Spleen (tissue), 11 donors: ENCODE results near the gene C3orf20. TPM values are rescaled to one million over a fixed set of nuclear protein-coding genes. Genes with fewer than 3 reads are reported as not detected.

Source experiments
- DNase-seq: peaks from one replicate; pipeline ENCODE4 v3.0.0-alpha.2; 2020
- H3K27ac ChIP-seq, 8 donors: fragments of 200-600 bp; sonication (generic) in 7 of 8; 1 replicate in 4 of 8; 2 replicates in 4 of 8; pipeline versions ENCODE4 v1.5.0 to v1.8.0; 2016 to 2021; ENCODE audit warnings: inconsistent platforms in 4 of 8, mild to moderate bottlenecking in 4 of 8, moderate library complexity in 1 of 8
- H3K27me3 ChIP-seq, 7 donors: fragments of 200-600 bp; sonication (generic) in 6 of 7; replicated peaks in 1 of 7; 1 replicate in 4 of 7; 2 replicates in 3 of 7; pipeline versions ENCODE4 v1.5.0 to v1.8.0; 2016 to 2021; ENCODE audit warnings: inconsistent platforms in 3 of 7, mild to moderate bottlenecking in 1 of 7
- H3K36me3 ChIP-seq, 6 donors: fragments of 200-600 bp; sonication (generic) in 5 of 6; 1 replicate in 4 of 6; 2 replicates in 2 of 6; pipeline versions ENCODE4 v1.5.0 to v1.8.0; 2016 to 2021; ENCODE audit warnings: inconsistent platforms in 2 of 6
- H3K4me1 ChIP-seq, 6 donors: fragments of 200-600 bp; sonication (generic) in 5 of 6; 1 replicate in 3 of 6; 2 replicates in 3 of 6; pipeline versions ENCODE4 v1.5.0 to v1.8.0; 2016 to 2021; ENCODE audit warnings: inconsistent platforms in 3 of 6
- H3K4me3 ChIP-seq, 8 donors: fragments of 200-600 bp; sonication (generic) in 7 of 8; 1 replicate in 4 of 8; 2 replicates in 4 of 8; pipeline versions ENCODE4 v1.5.0 to v1.8.0; 2016 to 2021; ENCODE audit warnings: inconsistent platforms in 4 of 8, mild to moderate bottlenecking in 4 of 8, moderate library complexity in 2 of 8
- H3K9me3 ChIP-seq, 8 donors: fragments of 200-600 bp; sonication (generic) in 7 of 8; 1 replicate in 4 of 8; 2 replicates in 4 of 8; pipeline versions ENCODE4 v1.5.0 to v1.8.0; 2016 to 2021; ENCODE audit warnings: inconsistent platforms in 4 of 8
- POLR2A ChIP-seq, 3 donors: fragments of 450-650 bp; IDR thresholded peaks; one replicate each; pipeline ENCODE4 v1.5.1; 2017; ENCODE audit warnings: antibody characterized with exemption in 3 of 3, mild to moderate bottlenecking in 1 of 3
- POLR2AphosphoS5 ChIP-seq, 3 donors: sonication (generic); formaldehyde crosslinking; IDR thresholded peaks; one replicate each; pipeline ENCODE4 v1.5.1; 2017; ENCODE audit warnings: antibody characterized with exemption in 3 of 3
- WGBS, 5 donors: extraction: QIAGEN DNeasy Blood & Tissue Kit in 3 of 5; methylation state at CpG; one replicate each; pipeline versions ENCODE4 v1.1.5 to v1.1.7; 2013 to 2018; 5-methylcytosine and 5-hydroxymethylcytosine counted together
- intact Hi-C: fragments of 100-400 bp; cut with DNase I; formaldehyde crosslinking; loops from one replicate; pipeline ENCODE4 v1.15.0; 2023; ENCODE audit warnings: low total_unique reads
- polyA plus RNA-seq, 3 donors: library from polyadenylated mRNA; stranded (reverse); fragments of 200-250 nt; gene quantifications; one replicate each; pipeline ENCODE4 v1.2.1, GENCODE V29; 2013
- total RNA-seq, 7 donors: library from RNA; depleted of rRNA in 3 of 7; stranded (reverse); fragments of >200 nt in 3 of 7; fragmentation: NEBNext Ultra II Directional in 4 of 7; extraction: Animal tissue kit (Norgen Biotek cat#: 25700) in 4 of 7; gene quantifications; one replicate each; pipeline versions ENCODE4 v1.1.0 to v1.2.1, GENCODE V29; 2016 to 2021
- TF ChIP-seq, protein P1 (sequence below), 11 experiments: fragments of 200-600 bp in 7 of 11; fragments of 450-650 bp in 4 of 11; sonication (generic) in 4 of 11; IDR thresholded peaks in 8 of 11; conservative IDR thresholded peaks in 3 of 11; 1 replicate in 7 of 11; 2 replicates in 4 of 11; pipeline versions ENCODE4 v1.4.0 to v1.8.0; 2016 to 2021; ENCODE audit warnings: antibody characterized with exemption in 11 of 11, inconsistent platforms in 4 of 11, mild to moderate bottlenecking in 1 of 11
- donor health status: healthy with polysubstance abuse.
- donor health status: DM: no; HTN: no; CAD: no; lungs with moderate emphysema.
- donor health status: DM: no; HTN: no; CAD: no.
- donor health status: Bipolar disorder and iron deficiency.
- donor health status: healthy.
- donor health status: DM: no; HTN: no; CAD: no.
- donor health status: DM: yes; HTN: yes; CAD: no.

C3orf20 gene
- total and polyA plus RNA-seq, 10 donors = 0.17 to 1.1 (median 0.30) TPM; not detected in 3

GRCh38 chr3:14633417-14633816 is 41.5 kb upstream of the C3orf20 start:
- Histone ChIP-seq H3K27me3 (peaks cover 0 to 54% (median 4%) of the 10 kb centered on the region in 7 donors), H3K4me3 (no peak overlapping the region), H3K27ac (no peak overlapping the region), H3K4me1 (no peaks in the 10 kb centered on the region), H3K9me3 (peaks cover 0 to 2% (median 0%) of the 10 kb centered on the region in 8 donors), H3K36me3 (no peaks in the 10 kb centered on the region)
- 85 to 95% (median 88%) methylated on average over 4 to 6 of the region's 6 CpGs for WGBS, 5 donors
- intact Hi-C loops = no loop called here
- TF ChIP-seq POLR2AphosphoS5 (IDR thresholded peaks at IDR 0.05) = no peak
- TF ChIP-seq, protein P1, sequence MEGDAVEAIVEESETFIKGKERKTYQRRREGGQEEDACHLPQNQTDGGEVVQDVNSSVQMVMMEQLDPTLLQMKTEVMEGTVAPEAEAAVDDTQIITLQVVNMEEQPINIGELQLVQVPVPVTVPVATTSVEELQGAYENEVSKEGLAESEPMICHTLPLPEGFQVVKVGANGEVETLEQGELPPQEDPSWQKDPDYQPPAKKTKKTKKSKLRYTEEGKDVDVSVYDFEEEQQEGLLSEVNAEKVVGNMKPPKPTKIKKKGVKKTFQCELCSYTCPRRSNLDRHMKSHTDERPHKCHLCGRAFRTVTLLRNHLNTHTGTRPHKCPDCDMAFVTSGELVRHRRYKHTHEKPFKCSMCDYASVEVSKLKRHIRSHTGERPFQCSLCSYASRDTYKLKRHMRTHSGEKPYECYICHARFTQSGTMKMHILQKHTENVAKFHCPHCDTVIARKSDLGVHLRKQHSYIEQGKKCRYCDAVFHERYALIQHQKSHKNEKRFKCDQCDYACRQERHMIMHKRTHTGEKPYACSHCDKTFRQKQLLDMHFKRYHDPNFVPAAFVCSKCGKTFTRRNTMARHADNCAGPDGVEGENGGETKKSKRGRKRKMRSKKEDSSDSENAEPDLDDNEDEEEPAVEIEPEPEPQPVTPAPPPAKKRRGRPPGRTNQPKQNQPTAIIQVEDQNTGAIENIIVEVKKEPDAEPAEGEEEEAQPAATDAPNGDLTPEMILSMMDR (IDR thresholded peaks at IDR 0.05 in 8 of 11, conservative IDR thresholded peaks at IDR 0.05 in 3 of 11) = no peak
- TF ChIP-seq POLR2A (IDR thresholded peaks at IDR 0.05) = no peak
- DNase-seq = no peak

DNA sequence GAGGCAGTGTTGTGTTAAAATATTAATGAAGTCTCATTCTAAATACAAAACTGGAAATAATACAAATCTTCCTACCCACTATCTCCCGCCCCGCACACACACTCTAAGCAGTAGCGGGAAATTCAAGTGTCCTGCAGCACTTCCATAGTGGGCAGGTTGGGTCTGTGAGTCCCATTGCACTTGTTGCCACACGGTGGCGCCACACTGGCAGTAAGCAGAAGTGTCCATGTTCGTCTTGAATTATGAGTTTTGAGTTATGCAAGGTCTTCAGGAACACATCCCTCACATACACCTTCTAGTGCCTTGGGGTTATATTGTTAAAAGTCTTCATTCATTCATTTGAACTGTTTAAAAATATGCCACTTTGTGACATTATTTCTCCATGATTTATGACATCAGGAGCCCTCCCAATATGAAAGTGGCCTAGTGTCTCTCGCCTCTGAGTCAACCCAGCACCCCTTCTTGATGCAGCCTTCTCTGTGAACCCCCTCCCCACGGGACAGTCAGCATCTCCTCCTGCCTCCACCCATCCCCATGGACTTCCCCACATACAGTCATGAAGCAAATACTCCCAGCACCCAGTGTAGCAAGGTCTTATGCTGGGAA is 41.0 kb upstream of the C3orf20 start:
- Histone ChIP-seq H3K4me3 (no peak overlapping the region), H3K36me3 (no peaks in the 10 kb centered on the region), H3K27me3 (peaks cover 0 to 54% (median 8%) of the 10 kb centered on the region in 7 donors), H3K4me1 (no peaks in the 10 kb centered on the region), H3K27ac (no peak overlapping the region), H3K9me3 (no peaks in the 10 kb centered on the region)
- intact Hi-C loops = no loop called here
- WGBS, 5 donors = 31 to 36% (median 34%) methylated on average over 8 of the region's 8 CpGs
- TF ChIP-seq, protein P1 (IDR thresholded peaks at IDR 0.05 in 8 of 11, conservative IDR thresholded peaks at IDR 0.05 in 3 of 11) = peak; percentile 39 to 91 (median 76)
- no peak for TF ChIP-seq POLR2A (IDR thresholded peaks at IDR 0.05)
- TF ChIP-seq POLR2AphosphoS5 (IDR thresholded peaks at IDR 0.05) = peak in 1 of 3 donors; percentile 21
- peak; percentile 89 for DNase-seq

DNA sequence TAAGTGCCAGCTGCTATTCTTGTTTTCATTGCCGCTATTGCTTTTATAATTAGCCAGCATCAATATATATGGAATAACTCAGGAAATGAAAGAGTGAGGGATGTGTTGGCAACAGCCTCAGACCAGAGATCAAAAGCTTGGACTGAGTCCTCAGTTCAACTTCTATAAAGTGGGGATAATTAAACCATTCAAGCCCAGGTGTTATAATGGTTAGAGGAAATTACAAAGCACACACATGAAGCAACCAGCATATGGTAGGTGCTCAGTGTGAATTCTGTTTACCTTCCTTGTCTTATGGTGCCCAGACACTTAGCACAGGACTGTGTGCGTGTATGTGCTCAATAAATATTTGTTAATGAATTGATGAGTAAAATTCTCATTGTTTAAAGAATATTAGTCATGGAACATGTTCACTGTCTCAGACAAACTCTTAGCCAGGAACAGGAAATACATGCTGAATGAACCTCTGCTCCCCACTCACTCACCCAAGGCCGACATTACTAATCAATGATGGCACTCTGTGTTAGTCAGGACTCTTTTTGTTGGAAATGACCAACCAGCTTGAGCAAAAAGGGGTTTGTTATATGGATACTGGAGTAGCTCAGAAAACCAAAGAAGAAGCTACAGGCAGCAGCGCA is 40.1 kb upstream of the C3orf20 start:
- Histone ChIP-seq H3K27me3 (peaks cover 0 to 56% (median 8%) of the 10 kb centered on the region in 7 donors), H3K27ac (no peak overlapping the region), H3K4me3 (no peak overlapping the region), H3K4me1 (no peaks in the 10 kb centered on the region), H3K36me3 (no peaks in the 10 kb centered on the region), H3K9me3 (no peaks in the 10 kb centered on the region)
- intact Hi-C loops = no loop called here
- WGBS, 5 donors = 77 to 86% (median 80%) methylated on average over 4 of the region's 4 CpGs
- no peak for TF ChIP-seq POLR2A (IDR thresholded peaks at IDR 0.05)
- TF ChIP-seq, protein P1 (IDR thresholded peaks at IDR 0.05 in 8 of 11, conservative IDR thresholded peaks at IDR 0.05 in 3 of 11) = no peak
- TF ChIP-seq POLR2AphosphoS5 (IDR thresholded peaks at IDR 0.05) = no peak
- DNase-seq = no peak

DNA sequence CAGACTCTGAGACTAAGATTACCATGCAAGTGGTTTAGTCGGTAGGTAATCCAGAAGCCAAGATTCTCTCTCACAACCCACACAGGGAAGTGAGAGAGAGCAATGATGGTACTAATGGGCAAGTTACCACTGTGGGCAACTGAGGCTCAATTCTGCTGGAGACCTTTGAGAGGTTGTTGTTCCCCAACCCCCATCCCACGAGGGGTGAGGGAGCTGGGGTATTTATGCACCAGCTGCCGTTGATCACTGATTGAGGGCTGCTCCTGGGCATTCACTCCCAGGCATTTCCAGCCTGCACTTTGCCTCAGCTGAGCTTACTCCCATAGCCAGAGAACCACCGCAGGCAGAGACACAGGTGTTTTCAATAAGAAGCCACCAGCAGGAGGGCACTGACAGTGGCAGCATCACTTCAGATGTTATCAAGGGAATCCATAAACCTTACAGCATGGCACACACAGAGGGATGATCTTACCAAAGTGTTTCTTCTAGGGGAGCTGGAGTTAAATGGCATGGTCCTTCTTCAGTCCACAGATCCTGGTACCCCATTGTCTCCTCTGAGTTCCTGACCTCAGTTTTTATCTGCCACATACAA is 38.3 kb upstream of the C3orf20 start:
- Histone ChIP-seq H3K27ac (no peak overlapping the region), H3K27me3 (peaks cover 0 to 65% (median 8%) of the 10 kb centered on the region in 7 donors), H3K4me1 (no peaks in the 10 kb centered on the region), H3K9me3 (no peaks in the 10 kb centered on the region), H3K36me3 (no peaks in the 10 kb centered on the region), H3K4me3 (no peak overlapping the region)
- intact Hi-C loops = no loop called here
- TF ChIP-seq POLR2A (IDR thresholded peaks at IDR 0.05) = no peak
- no peak for TF ChIP-seq POLR2AphosphoS5 (IDR thresholded peaks at IDR 0.05)
- TF ChIP-seq, protein P1 (IDR thresholded peaks at IDR 0.05 in 8 of 11, conservative IDR thresholded peaks at IDR 0.05 in 3 of 11) = no peak
- WGBS, 5 donors = 56 to 79% (median 77%) methylated on average over 3 to 4 of the region's 4 CpGs
- no peak for DNase-seq
